CD4-positive, alpha-beta T cell treated with Interferon gamma for 1 hour (primary cell): Measurements from ENCODE around the gene PEX7.
"Not testable (repeated sequence)": the region's sequence is repeated elsewhere in the genome, so short reads cannot be mapped to it uniquely, and the experiment has no call there.

Source experiments
- DNase-seq: peaks from one replicate; pipeline ENCODE4 v3.0.0-alpha.2; 2020

Gene PEX7

DNA sequence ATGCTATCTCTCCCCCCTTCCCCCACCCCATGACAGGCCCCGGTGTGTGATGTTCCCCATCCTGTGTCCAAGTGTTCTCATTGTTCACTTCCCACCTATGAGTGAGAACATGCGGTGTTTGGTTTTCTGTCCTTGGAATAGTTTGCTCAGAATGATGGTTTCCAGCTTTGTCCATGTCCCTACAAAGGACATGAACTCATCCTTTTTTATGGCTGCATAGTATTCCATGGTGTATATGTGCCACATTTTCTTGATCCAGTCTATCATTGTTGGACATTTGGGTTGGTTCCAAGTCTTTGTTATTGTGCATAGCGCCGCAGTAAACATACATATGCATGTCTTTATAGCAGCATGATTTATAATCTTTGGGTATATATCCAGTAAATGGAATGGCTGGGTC lies 24.1 kb downstream of the PEX7 start:
- not testable (repeated sequence) for DNase-seq

DNA sequence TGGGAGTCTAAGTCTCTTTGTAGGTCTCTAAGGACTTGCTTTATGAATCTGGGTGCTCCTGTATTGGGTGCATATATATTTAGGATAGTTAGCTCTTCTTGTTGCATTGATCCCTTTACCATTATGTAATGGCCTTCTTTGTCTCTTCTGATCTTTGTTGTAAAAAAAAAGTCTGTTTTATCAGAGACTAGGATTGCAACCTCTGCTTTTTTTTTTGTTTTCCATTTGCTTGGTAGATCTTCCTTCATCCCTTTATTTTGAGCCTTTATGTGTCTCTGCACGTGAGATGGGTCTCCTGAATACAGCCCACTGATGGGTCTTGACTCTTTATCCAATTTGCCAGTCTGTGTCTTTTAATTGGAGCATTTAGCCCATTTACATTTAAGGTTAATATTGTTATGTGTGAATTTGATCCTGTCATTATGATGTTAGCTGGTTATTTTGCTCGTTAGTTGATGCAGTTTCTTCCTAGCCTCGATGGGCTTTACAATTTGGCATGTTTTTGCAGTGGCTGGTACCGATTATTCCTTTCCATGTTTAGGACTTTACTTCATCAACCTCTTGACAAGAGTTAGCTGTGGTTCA lies 27.7 kb downstream of the PEX7 start:
- not testable (repeated sequence) for DNase-seq

DNA sequence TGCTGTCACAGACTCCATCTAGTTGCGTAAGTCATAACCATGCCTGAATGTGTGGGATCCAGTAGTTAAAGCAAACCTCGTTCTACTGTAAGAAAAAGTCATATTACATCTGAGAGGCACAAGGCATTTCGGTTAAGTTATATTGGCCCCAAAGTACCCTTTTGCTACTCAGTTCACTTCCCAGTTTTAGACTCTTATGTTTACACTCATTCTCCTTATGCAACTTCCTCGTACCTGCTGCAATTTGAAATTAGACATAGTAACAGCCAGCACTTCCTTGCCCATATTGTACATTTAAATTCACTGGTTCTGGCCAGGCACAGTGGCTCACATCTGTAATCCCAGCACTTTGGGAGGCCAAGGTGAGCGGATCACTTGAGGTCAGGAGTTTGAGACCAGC lies 37.0 kb downstream of the PEX7 start:
- no peak for DNase-seq

DNA sequence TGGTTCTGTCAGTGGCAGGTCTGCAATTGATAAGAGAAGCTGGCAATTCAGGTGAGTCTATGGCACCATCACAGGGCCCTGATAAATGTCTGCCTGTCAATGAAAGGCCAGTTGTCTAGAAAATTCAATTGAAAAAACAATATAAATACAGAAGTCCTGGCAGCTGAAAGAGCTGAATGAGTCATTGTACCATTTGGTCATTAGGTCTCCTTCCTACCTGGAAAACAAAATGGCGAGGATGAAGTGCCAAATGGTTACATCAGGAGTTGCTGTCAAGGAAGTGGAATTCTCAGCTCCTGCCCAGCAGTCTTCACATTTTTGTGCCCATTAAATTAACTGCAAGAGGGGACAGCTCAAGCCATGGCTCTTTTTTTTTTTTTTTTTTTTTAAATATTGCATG lies 37.7 kb downstream of the PEX7 start:
- no peak for DNase-seq

DNA sequence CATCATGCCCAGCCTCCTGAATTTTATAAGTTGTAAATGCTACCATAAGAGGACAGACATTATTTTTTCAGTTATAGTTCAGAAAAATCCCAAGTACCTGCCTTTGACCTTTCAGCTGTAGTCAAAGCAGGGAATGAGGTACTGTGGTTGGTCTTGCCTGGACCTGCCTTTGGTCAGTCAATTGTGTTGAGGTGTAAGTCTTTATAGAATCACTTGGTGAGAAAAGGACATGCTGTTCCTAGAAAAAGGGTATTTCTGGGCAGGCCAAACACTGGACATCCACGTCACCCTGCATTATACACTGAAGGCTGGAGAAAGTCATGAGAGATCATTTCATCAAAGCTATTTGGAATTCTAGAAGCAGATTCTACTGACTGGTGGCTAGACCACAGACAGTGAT lies 40.3 kb downstream of the PEX7 start:
- DNase-seq: no peak

DNA sequence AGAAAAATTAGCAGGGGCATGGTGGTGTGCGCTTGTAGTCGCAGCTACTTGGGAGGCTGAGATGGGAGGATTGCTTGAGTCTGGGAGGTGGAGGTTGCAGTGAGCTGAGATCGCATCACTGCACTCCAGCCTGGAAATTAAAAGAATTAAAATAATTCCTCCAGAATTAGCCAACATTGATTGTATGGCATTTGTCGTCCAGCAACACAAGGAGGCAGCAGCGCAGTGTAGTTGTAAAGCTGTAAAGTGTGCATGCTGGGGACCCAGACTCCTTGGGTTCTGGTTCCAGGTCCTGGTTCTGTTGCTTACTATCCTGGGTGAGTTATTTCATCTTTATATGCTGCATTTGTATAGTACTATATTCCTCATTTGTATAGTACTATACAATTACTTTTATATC lies 41.4 kb downstream of the PEX7 start:
- DNase-seq: no peak

DNA sequence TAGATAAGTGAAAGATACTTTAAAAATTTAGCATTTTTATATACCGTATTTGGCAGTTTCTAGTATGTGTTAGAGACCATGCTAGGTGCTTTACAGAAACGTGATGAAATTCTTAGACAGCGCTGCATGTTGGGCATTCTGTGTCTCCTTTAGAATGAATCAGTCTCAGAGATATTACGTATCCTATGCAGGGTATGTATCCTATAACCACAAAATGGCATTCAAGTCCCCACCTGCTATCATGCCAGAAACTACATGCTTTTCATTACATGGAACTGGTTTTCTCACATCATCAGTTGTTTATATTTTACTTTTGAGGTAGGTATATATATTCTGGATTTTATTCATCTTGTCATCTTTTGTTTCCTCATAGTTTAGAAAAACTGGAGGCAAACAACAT lies 42.3 kb downstream of the PEX7 start:
- DNase-seq: no peak

DNA sequence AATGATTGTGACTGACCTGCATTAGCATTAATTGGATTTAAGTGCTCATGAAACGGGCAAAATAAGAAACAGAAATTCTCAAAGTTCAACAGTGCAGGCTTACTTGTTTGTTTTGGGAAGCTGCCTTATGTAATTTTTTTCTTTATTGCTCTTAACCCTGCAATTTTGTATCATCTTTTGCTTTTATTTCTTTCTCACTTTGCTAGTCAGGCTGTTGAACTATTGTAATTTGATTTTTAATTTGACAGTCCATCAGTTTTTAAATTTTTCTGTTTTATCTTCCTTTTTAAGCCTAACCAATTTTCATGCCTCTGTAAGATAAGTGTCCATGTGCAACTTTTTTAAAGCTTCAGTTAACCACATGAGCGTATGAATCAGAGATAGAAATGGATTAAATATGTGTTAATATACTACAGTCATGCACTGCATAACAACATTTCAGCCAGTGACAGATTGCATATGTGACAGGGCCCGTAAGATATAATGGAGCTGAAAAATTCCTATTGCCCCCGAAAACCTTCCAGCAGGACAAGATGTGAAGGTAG lies 44.6 kb downstream of the PEX7 start:
- no peak for DNase-seq

DNA sequence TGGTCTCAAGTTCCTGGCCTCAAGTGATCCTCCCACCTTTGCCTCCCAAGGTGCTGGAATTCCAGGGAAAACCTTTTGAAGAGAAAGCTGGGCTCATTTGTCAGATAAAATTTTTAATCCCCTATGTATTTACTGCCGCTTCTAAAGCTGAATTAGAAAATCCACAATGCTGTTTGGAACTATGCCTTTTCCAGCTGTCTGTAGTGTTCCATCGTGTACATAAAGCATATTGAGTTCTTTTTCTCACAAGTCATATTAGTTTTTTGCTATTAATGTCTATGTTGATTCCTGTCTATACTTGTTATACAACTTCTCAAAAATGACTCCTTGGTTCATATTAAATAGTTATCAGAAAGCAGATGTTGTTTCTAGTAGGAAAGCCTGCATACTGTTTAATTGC lies 47.1 kb downstream of the PEX7 start:
- no peak for DNase-seq

DNA sequence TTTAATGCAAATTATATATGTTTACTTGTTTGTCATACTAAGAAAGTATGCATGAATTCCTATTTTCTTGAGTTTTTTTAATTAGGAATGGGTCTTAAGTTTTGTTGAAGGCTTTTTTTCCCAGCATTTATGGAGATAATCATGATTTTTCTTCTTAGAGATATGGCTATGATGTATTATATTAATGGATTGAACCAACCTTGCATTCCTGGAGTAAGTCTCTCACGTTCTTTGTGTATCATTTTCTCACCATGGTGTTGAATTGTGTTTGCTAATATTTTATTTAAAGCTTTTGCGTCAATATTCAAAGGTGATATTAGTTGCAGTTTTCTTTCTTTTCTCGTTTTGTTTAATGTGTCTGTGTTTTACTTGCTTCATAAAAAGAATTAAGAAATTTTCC lies 51.4 kb downstream of the PEX7 start:
- no peak for DNase-seq

DNA sequence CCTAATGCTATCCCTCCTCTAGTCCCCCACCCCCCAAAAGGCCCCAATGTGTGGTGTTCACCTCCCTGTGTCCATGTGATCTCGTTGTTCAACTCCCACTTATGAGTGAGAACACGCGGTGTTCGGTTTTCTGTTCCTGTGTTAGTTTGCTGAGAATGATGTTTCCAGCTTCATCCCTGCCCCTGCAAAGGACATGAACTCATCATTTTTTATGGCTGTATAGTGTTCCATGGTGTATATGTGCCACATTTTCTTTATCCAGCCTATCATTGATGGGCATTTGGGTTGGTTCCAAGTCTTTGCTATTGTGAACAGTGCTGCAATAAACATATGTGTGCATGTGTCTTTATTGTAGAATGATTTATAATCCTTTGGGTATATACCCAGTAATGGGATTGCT lies 54.1 kb downstream of the PEX7 start:
- DNase-seq: not testable (repeated sequence)

DNA sequence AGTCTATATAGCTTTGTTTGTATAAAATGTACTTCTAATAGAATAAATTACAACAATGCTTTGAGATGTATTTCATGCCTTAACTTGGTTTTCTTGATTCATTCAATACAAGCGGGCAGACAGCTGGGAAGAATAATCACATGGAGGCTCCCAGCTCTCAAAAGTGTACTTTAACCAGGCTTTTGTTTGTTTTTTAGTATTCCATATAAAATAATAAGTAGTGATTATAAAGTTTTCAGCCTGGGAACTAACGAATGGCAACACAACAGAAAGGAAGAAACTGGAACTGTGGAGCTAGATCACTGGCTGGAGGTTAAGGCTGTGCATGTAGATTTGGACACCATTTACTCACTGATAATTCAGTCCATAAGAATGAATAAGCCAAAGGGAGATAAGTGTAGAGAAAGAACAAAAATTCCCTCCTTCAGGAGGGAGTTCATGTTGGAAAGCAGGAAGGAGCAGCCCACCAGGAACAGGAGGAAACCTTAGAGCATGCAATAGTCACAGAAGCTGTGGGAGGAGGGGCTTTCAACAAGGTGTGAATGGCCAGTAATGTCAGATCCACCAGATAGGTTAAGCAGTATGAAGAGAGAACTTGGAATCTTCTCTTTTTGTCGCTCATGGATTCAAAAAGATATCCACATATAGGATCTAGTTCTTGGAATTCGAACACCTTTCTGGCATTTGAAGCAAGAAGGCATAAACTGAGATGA lies 58.5 kb downstream of the PEX7 start:
- no peak for DNase-seq

DNA sequence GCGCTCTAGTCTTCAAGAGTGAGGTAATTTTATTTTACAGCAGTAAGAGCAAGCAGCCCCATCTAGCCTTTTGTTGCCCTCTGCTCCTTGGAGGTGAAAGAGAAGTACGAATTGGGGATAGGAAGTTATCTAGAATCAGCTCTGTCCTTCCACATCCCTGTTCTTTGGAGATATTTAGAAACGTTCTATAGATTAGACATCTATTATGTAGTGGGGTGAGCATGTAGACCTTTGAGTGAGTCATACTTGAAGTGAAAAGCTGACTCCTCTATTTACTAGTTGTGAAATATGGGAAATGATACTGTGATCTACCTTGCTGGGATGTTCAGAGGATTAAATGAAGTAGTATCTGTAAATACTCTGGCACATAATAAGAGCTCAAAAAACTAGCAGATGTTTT lies 63.7 kb downstream of the PEX7 start:
- no peak for DNase-seq

DNA sequence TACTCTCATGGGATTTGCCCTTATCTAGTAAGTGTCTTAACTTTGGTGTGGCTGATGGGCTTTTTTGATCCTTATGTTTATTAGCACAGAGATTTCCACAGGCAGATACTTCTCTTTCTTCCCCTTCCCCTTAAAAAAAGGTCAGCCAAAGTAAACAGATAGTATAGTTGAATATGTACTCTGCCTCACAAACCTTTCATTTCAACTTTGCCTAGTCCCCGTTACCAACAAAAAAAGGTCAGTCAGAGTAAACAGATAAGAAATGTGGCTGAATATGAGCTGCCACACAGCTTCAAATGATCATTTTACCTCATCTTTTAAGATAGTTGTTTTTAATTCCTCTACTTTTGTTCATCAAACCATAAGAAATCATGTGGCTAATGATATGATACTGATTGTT lies 65.6 kb downstream of the PEX7 start:
- no peak for DNase-seq

DNA sequence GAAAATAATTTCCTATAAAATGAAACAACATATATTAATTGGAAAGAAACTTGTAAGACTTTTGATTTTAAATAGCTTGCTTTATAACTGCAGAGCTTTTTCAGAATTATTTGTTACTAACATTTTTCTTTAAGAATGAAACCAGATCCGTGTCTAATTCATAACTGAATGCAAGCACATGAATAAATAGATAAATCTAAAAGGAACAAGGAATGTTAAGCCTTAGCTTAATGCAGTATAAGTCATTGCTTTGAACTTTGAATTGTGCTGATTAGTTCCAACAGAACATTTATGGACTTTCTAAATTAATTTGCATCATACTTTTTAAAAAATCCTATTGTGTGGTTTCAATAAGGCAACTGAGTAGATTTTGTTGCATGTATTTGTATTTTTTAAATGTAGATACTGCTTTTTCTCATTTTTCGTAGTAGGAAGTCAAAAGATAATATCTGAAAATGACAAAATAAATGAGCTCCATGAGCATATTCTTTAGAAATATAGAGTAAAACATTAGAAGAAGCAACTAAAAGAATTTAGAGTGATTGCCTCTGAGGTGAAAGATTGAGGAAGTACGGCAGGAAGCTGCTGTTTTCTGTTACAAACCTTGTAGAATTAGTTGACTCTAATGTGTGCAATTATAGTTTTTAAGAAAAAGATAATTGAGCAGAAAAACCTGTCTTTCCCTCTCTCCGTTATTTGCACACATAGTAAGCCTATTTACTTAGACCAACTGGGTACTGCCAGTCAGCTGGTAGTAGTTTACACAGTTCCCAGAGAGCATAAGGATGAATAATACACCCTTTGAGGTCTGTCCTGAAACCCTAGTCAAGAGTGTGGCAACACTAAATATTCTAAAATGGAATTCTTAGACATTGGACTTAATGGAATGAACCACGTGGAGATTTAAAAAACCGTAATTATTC lies 67.1 kb downstream of the PEX7 start:
- no peak for DNase-seq

DNA sequence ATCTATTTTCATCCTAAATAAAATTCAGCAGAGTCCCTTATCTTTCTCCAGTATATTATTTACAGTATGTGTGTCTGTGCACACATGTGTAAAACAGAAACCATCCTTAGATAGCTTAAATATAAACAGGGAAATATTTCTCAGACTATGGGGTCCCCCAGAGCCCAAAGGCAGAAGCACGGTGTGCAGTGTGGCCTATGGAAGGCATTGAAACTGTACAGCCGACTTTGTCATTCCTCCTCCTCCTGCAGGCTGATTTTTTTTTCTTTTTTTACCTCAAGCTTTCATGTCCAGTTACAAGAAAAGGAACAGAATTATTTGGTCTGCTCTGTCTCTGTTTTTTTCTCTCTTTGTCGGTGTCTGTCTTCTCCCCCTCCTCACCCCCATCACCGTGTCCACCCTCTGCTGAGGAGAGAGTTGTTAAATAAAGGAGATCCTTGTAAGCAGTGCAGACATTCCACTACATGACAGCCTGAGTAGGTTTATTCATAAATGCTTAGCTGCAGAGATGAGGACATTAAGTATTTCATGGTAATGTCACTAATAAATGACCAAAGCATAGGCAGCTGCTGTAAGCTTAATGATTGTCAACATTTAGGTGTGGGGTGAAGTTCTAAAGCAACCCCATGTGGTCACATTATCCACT lies 67.9 kb downstream of the PEX7 start:
- no peak for DNase-seq

DNA sequence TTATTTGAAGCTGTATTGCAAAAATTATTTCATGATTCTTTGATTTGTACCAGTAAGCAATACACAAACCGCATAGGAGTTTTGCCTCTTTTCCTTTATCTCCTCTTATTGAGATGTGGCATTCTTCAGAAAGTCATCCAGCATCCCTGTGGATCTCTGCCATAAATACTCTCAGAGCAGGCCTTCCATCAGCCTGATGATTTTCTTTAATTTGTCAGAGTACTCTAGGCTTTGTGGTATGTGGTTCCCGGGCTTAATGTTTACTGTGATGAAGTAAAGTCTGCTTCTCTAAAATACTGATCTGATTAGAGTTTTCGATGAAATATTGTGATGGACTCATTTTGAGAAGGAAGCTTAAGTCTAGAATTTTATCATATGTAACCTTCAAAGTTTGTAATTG lies 68.6 kb downstream of the PEX7 start:
- DNase-seq: no peak

DNA sequence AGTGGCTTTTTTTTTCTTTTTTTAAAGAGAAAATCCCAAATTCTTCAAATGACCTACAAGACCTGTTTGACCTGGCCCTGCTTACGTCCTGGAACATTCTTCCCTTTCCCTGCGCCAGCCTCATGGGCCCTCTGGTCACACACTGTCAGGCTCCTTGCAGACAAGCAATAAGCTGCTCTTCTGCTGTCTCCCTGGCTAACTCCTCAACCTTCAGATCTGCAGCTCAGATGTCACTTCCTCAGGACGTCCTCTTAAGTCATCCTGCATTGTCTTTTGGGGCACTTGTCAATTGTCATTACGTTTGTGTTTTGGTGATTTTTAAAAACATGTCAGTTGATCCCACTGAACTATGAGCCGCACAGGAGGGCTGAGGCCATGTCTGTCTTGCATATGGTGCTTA lies 70.8 kb downstream of the PEX7 start:
- DNase-seq: no peak

DNA sequence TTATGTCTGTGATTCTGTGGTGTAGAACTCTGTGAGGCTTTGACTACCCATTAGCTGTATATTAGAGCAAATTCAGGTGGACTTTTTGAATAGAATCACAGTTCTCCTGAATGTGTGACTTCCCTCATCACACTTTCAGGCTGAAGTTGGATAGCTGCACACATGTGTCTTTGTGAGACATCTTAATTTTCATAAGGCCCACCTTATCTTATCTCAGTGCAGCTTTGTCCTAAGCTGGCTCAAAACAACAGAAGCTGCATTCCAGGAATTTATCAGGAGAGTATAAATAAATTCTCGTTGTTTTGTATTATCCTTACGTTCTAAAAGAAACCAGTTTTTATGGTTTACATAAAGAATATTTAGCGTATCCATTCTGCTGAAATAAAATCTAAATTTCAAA lies 73.5 kb downstream of the PEX7 start:
- no peak for DNase-seq

DNA sequence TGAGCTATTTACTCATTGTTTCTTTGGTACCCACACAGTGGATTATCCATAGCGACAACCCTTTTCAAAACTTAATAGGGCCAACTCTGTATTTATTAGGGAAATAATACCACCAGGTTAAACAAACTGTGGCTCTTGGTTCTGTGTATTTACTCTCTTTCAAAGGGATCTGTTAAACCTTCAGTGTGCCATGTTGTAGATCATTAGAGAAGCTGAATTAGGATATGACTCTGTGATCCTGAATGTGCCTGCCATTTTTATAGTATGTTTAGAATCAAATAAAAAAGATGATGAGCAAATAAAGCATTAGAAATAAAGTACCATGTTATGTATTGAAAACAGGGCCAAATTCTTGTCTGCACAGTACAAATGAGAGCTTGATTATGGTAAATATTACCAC lies 74.7 kb downstream of the PEX7 start:
- DNase-seq: no peak

DNA sequence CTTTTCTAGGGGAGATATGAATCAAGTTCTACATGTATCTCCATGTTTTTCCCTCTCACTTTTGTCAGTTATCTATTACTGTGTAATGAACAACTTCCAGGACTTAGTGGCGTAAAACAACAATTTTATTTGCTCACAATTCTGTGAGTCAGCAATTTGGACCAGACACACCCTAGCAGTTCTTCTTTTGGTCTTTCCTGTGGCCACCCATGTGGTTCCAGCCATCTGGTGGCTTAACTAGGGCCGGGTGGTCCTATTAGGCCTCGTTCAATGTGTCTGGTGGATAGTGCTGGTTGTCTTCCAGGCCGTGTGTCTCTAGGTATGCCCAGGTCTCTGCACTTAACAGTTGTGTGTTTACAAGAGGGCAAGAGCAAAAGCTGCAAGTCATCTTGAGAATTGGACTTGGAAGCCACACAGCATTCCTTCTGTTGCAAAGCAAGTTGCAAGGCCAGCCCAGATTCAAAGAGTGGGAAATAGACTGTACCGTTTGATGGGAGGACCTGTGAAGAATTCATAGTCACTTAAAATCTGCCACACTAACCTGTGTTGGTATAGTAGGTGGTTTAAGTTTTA lies 78.9 kb downstream of the PEX7 start:
- DNase-seq: no peak

DNA sequence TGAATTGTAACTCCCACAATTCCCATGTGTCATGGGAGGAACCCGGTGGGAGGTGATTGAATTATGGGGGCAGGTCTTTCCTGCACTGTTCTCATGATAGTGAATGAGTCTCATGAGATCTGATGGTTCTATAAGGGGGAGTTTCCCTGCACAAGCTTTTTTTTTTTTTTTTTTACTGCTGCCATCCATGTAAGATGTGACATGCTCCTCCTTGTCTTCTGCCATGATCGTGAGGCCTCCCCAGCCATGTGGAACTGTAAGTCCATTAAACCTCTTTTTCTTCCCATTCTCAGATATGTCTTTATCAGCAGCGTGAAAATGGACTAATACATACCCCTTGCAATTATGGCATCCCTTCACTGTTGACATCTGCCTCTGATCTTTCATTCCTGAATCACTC lies 82.1 kb downstream of the PEX7 start:
- DNase-seq: not testable (repeated sequence)

DNA sequence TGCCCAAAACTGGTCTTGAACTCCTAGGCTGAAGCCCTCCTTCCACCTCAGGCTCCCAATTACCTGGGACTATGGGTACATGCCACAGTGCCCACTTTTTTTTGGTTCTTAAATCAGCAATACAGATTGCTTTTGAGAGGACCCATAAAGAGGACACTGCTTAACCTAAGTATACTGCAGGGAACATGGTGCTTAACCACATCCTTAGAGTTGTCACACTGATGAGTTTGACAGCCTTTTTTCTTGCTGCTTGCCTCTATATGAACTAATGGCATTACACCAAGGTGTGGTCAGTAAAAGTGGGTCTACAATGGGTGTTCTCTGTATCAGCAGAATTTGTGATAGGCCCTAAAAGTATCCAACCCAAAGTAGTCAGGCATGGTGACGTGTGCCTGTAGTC lies 92.6 kb downstream of the PEX7 start:
- no peak for DNase-seq
